ENCODE results near the gene NKD2.
A peak's percentile ranks its signal among the peaks of the same experiment; 100 is the strongest.
"Not testable (repeated sequence)": the region's sequence is repeated elsewhere in the genome, so short reads cannot be mapped to it uniquely, and the experiment has no call there.

The NKD2 gene

GRCh38 chr5:979100-979817 is 29.3 kb upstream of the NKD2 start:
- no peak for DNase-seq

- no peak for DNase-seq
These were observed 28.5 kb upstream of the NKD2 start for GRCh38 chr5:980001-980588.

GRCh38 chr5:980966-981365 is 27.6 kb upstream of the NKD2 start:
- no peak for DNase-seq

GRCh38 chr5:981456-981855 is 27.1 kb upstream of the NKD2 start:
- DNase-seq, result no peak

- DNase-seq, result no peak
These were observed 26.0 kb upstream of the NKD2 start for GRCh38 chr5:982377-983237.

GRCh38 chr5:983238-983524 is 25.4 kb upstream of the NKD2 start:
- DNase-seq, result no peak

- DNase-seq, result no peak
These were observed 25.0 kb upstream of the NKD2 start for GRCh38 chr5:983568-983967.

GRCh38 chr5:984774-985173 is 23.8 kb upstream of the NKD2 start:
- no peak for DNase-seq

GRCh38 chr5:987761-988160 is 20.8 kb upstream of the NKD2 start:
- DNase-seq, result no peak

GRCh38 chr5:988322-988721 is 20.3 kb upstream of the NKD2 start:
- no peak for DNase-seq

GRCh38 chr5:989961-990530 is 18.6 kb upstream of the NKD2 start:
- peak; percentile 78 to 93 (median 88) for DNase-seq

GRCh38 chr5:991472-992267 is 16.9 kb upstream of the NKD2 start:
- DNase-seq, result no peak

- no peak for DNase-seq
These were observed 14.4 kb upstream of the NKD2 start for GRCh38 chr5:994272-994607.

GRCh38 chr5:994821-995220 is 13.8 kb upstream of the NKD2 start:
- DNase-seq, result no peak

GRCh38 chr5:995318-995717 is 13.3 kb upstream of the NKD2 start:
- DNase-seq, result no peak

GRCh38 chr5:997001-997474 is 11.6 kb upstream of the NKD2 start:
- DNase-seq, result peak in 3 of 4 experiments; percentile 11 to 23 (median 13)

GRCh38 chr5:997711-998110 is 10.9 kb upstream of the NKD2 start:
- no peak for DNase-seq

GRCh38 chr5:998246-999031 is 10.2 kb upstream of the NKD2 start:
- DNase-seq, result no peak

- no peak for DNase-seq
These were observed 9.5 kb upstream of the NKD2 start for GRCh38 chr5:999032-999501.

GRCh38 chr5:999724-1000123 is 8.9 kb upstream of the NKD2 start:
- DNase-seq, result no peak

GRCh38 chr5:1000329-1000728 is 8.3 kb upstream of the NKD2 start:
- DNase-seq, result no peak

- DNase-seq, result not testable (repeated sequence)
These were observed 7.8 kb upstream of the NKD2 start for GRCh38 chr5:1000831-1001230.
